Fibroblast of skin of scalp (primary cell): ENCODE measurements around the gene AKAP3. TPM values are rescaled to one million over a fixed set of nuclear protein-coding genes. Genes with fewer than 3 reads are reported as not detected.

Experiments used
- DNase-seq: peaks from one replicate; pipeline ENCODE4 v3.0.0-alpha.2; 2013
- polyA plus RNA-seq, 2 experiments: library from polyadenylated mRNA; unstranded; fragments of 120-200 nt; gene quantifications; one replicate each; pipeline ENCODE4 v1.2.1, GENCODE V29; 2013; ENCODE audit not compliant: insufficient read length in 2 of 2

The AKAP3 gene
- polyA plus RNA-seq (2013, experiment 1 of 2; ENCODE audit: insufficient read length) = 0.37 TPM
- 0.17 TPM for polyA plus RNA-seq (2013, experiment 2 of 2; ENCODE audit: insufficient read length)

DNA sequence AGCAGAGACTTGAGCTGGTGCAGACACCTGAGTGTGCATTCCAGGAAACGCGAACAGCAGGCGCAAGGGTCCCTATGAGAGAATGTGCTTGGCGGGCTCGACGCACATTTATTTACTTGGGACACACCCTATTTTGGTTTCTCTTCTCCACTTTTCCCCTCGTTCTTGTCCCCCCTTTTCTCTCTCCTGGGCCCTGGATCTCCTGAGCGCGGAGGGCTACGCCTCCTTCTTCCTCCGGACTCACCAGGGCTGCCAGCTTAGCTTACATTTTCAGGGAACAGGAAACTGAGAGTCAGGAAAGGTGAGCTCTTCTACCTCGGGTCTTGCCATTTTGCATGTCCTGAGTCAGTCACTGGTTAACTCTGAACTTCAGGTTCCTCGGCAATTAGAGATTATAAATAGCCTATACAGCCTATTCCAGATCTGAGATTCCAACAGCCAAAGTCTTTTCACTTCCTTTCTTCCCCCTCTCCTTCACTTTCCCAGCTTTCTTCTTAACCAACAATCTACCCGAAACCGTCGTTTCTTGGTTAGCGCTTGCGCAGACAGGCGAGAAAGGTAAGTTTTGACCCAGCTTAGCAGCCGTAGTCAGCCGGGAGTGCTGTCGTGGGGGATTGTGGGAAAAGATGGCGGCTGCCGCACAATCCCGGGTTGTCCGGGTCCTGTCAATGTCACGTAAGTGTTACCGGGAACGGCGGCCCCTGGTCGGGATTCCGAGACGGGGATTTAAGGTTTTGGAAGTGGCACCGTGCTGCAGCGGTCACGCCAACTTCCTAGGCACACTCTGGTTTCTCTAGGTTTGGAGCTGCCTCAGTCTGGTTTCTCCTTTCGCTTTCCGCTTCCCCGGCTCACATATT, at the start of gene AKAP3, which contains the start of gene NDUFA9:
Gene AKAP3, minus strand, starts transcription at position 551 of the 857 bp plus-strand sequence. CDS start 10,855 bp downstream, outside the sequence.
Gene NDUFA9, plus strand, starts transcription at position 614 of the 857 bp plus-strand sequence. Its CDS starts 13 bp downstream, at position 627.
- peak; percentile 86 for DNase-seq

GRCh38 chr12:4690760-4691159, 41.9 kb upstream of the AKAP3 start:
- no peak for DNase-seq

DNA sequence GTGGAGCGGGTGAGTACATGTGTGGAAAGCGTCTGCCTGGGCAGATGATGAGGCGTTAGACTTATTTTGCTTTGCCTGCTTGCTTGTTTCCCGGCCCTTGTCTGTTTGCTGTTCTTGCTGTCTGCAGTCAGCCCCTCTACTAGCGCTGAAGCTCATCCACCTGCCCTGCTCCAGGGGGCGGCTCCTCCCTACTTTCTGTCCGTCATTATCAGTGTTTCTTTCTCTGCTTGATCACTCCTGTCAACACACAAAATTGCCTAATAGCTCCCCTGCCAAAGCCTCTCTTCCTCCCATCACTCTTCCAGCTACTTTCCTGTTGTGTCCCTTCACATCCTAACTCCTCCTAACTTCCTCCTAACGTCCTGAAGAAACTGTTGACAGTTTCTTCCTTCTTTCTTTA, 36.5 kb upstream of the AKAP3 start:
- no peak for DNase-seq

DNA sequence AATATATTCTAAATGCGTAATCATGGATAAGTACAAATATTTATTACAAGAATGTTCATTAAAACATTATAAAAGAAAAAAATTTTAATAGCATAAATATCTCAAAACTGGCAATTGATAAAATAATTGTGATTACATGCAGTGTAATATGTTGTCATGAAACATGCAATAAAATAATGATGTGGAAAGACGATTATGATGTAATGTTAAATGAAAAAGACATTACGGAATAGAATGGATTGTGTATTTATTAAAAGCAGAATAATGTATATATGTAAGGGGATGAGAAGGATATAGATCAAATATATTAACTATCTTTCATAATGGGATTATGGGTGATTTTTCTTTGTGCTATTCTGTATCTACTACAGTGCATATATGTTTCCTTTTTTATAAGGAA, 32.9 kb upstream of the AKAP3 start:
- DNase-seq = no peak

GRCh38 chr12:4679711-4680110, 30.9 kb upstream of the AKAP3 start:
- DNase-seq = no peak

DNA sequence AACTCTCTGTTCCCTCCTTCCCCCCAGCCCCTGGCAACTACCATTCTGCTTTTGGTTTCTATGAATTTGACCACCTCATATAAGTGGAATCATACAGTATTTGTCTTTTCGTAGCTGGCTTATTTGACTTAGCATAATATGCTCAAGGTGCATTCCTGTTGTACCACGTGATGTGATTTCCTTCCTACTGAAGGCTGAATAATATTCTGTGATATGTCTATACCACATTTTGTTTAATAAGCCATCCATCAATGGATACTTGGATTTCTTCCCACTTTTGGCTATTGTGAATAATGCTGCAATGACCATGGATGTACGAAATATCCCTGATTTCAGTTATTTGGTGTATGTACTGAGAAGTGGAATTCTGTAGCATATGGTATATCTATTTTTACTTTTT, 16.4 kb upstream of the AKAP3 start:
- DNase-seq = no peak

- peak; percentile 92 for DNase-seq
These were observed 15.2 kb upstream of the AKAP3 start for GRCh38 chr12:4663971-4664505.

DNA sequence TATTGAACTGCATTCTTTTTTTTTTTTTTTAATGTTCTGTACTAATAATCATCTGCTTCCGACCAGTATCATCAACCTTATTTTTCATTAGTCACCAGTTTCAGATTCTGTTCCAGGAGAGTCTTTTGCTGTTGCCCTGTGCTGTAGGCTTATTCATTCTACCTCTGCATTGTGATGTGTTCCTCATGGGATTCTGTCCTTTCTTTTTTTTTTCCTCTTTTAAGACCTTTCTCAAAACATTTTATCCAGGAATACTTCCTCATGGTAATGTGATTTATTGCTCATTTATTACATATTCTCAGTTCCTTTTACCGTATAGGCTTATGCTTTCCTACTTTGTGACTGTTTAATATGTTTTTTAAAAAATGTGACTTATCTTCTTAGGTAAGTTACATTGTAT, 4.8 kb upstream of the AKAP3 start:
- DNase-seq = no peak

DNA sequence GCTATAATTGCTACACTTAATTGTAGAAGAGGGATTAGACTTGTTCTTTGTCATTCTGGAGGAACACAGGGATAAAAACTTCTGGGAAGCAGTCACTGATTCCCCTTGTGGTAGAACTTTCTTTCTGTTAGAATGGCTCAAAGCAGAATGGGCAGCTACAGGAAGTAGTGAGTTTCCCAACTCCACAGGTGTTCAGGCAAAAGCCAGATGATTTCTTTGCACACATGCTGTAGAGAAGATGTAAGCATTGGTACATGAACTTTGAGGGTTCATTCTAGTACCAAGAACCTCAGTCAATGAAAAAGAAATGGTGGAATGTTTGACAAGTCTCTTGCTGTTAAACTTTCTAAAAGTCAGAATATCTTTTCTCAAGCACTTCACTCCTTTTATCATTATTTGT, 4.4 kb upstream of the AKAP3 start:
- DNase-seq = no peak

GRCh38 chr12:4649358-4649661, 459 bp upstream of the AKAP3 start:
- DNase-seq = no peak

- no peak for DNase-seq
These were observed 749 bp downstream of the AKAP3 start for GRCh38 chr12:4648104-4648500.

DNA sequence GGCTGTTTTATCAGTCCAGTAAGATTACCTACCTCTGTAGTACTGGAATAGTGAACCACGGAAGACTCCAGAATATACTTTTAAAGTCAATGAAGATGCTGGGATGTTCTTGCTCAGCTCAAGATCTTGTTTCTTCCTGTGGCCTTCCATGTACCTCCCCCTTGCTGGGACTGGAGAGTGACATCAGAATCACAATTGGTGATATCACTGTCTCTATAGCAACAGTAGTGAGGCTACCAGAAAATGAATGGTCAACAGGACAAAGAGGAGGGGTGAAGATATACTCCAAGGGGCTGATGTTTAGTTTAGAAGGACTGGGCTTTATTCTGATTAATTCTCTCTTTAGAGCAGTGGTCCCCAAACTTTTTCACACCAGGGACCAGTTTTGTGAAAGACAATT, 3.8 kb downstream of the AKAP3 start:
- DNase-seq = no peak

DNA sequence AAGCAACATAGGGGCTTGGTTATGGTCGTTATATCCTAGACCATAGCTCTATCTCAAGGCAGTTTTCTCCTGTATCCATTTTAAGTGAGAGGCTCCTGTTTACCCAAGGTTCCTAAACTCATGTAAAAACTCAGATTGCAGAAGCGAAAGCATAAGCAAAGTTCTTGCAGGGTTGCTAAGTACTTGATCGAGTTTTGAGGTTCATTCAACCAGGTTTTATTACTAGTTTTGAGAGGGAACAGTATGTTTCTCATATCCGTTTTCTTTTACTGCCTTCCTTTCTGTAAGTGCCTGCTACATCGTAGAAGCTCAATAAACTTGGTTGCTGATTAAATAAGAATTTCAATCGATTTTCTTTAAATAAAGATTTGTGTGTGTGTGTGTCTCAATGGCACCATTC, 5.1 kb downstream of the AKAP3 start:
- no peak for DNase-seq

DNA sequence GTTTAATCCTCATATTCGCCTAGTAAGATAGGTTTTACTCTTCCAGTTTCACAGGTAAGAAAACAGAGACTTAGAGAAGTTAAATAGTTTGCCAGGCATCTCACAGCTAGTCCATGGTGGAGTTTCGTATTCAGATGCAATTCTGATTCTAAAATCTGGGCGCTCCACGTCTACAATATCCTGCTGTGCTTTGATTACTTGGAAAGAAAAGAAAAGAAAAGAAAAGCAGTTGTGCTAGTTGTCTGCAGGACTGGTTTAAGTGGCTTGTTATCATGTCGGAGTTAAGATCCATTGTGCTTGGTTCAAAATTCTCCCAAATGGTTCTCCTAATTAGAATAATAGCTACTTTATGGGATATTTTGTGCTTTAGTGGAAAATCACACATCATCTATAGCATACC, 18.6 kb downstream of the AKAP3 start:
- no peak for DNase-seq

- no peak for DNase-seq
These were observed 20.4 kb downstream of the AKAP3 start for GRCh38 chr12:4628406-4628805.

GRCh38 chr12:4626543-4626942, 22.3 kb downstream of the AKAP3 start:
- DNase-seq = no peak

DNA sequence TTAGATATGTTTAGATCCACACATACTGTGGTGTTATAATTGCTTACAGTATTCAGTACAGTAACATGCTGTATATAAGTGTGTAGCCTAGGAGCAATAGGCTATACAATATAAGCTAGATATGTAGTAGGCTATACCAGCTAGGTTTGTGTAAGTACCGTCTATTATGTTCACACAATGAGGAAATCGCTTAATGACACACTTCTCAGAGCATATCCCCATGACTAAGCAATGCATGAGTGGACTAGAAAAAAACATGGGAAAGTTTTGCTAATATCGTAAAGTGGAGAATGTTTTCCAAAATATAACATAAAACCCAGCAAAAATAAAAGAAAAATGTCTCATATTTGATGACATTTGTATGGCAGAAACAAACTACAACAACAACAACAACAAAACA, 27.3 kb downstream of the AKAP3 start:
- no peak for DNase-seq

DNA sequence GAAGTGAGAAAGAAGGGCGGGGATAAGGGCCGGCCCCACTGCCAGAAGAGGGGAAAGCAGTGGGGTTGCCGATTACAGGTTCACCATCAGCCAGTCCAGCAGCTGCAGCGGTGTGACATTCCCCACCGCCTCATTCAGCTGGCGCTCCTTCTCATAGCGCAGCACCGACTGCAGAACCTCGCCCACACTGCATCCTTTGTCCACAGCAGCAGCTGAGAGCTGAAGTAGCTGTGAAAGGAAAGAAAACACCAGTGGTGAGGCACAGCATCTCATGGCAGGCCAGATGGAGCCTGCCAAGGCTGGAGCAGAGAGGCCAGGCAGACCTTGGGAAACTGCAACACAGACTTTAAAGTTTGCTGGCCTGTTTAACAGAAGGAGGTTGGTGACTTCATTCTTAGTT, 33.2 kb downstream of the AKAP3 start:
- DNase-seq = no peak

DNA sequence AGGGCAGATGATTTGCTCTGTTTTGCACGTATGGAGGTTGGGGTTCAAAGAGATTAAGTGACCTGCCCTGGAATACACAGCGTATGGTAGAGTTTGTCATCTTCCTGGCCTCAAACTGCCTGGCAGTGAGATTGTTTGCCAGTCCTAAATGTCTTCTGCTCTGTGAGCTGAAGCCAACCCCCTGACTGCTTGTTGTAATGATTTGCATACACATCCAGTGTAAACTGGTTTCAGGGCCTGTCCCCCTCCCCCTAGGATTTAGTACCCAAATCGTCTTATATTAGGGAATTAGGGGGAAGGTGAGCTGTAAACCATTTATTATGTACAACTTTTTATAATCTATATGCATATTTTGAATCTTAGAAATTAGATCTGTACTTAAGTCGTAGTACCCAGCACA, 38.4 kb downstream of the AKAP3 start:
- DNase-seq = no peak

- no peak for DNase-seq
These were observed 39.8 kb downstream of the AKAP3 start for GRCh38 chr12:4609071-4609470.

DNA sequence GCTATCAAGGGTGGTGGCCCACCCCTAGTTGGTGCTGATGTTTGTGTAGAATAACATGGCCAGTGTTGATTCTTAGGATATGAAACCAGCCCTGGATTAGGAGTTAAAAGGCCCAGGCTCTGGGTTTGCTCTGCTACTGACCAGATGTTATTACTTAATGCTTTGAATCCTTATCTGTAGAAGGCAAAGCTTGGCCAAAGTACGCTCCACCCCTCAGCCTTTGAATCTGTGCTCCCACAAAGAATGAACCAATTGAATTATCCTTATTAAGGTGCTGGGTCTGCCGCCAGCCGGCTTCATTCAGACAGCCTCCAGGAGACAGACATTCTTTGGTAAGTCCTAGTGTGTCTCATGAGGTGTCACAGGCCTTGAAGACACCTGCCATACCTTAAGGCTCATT, 41.8 kb downstream of the AKAP3 start:
- no peak for DNase-seq

DNA sequence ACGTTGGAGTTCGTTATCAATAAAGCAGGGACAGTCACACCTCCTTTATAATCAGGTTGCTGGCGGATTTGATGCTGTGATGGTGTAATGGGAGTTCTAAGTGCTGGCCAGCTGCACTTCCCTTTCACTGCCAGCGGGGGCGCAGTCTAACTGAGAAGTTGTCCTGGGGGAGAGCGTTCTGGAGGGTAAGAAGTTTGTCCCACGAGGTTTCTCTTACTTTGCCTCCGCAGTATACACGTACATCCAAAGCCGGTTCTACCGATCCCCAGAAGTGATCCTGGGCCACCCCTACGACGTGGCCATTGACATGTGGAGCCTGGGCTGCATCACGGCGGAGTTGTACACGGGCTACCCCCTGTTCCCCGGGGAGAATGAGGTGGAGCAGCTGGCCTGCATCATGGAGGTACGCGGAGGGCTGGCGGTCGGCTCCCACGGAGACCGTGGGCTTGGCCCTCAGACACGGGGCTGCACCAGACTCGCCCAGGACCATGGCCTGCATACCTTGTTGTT, 44.1 kb downstream of the AKAP3 start:
- DNase-seq = peak; percentile 89

DNA sequence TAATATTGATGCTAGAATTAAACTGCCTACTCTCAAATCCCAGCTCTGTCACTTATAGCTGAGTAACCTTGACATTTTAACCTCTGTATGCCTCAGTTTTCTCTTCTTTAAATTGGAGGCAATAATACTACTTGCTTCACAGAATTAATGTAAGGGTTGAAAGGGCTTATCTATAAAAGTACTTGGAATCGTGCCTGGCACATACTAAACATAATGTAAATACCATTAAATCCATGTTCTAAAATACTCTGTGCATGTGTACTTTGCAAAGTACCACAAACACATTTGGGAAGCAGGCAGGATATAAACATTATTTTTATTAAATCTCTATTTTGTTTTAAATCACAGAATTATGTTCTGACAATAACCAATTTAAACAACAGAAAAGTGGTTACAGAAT, 44.9 kb downstream of the AKAP3 start:
- no peak for DNase-seq

DNA sequence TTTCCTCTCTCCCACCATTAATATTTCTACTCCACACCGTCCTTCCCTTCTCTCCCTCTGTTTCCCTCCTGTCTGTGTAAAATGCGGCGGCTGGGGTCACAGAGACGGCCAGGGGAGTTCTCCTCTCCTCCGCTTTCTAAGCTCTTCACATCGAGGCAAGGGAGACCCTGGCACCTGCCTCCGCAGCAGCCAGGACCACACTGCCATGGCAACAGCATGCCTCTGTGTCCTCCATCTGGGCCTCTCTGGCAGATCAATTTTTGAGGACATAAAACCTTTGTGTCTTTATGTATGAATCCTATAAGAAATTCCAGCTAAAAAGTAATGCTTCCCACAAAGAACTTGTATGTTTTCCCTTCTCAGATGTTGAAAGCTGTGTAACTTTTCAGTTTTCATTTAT, 45.4 kb downstream of the AKAP3 start:
- no peak for DNase-seq
